GM12874 (cell line): ENCODE measurements around the gene MRPS31.

Source experiments
- CTCF ChIP-seq: IDR thresholded peaks from 2 replicates; pipeline ENCODE4 v1.5.1; 2011; ENCODE audit warnings: low read depth, mild to moderate bottlenecking, control low read depth, low read length, moderate library complexity; ENCODE audit not compliant: insufficient read depth

Gene MRPS31

GRCh38 chr13:40796649-40797048 is 25.7 kb upstream of the MRPS31 start:
- no peak for TF ChIP-seq CTCF

- TF ChIP-seq CTCF: no peak
Measured at GRCh38 chr13:40794414-40795368, 23.7 kb upstream of the MRPS31 start.

- TF ChIP-seq CTCF: no peak
Measured at GRCh38 chr13:40793339-40793738, 22.3 kb upstream of the MRPS31 start.

- TF ChIP-seq CTCF: no peak
Measured at GRCh38 chr13:40792284-40793051, 21.5 kb upstream of the MRPS31 start.

- TF ChIP-seq CTCF: no peak
Measured at GRCh38 chr13:40790154-40790616, 19.2 kb upstream of the MRPS31 start.

GRCh38 chr13:40789275-40790153 is 18.5 kb upstream of the MRPS31 start, which contains the start of gene SLC25A15:
Gene SLC25A15 (plus strand): TSS chr13:40789611. CDS start chr13:40793227, 3,616 bp downstream.
- TF ChIP-seq CTCF: peak; percentile 46
